Neural cell (in vitro differentiated cells): ENCODE measurements around the gene PCDHAC1. TPM values are rescaled to one million over a fixed set of nuclear protein-coding genes. Genes with fewer than 3 reads are reported as not detected.
A peak's percentile ranks its signal among the peaks of the same experiment; 100 is the strongest.

ENCODE experiments used
- H2AFZ ChIP-seq: fragments of 200-600, 300-800 bp; sonication (generic), shearing (Covaris generic); 2 replicates; pipeline ENCODE4 v1.6.0; 2014; ENCODE audit warnings: low read depth, mild to moderate bottlenecking, antibody characterized with exemption, low read length, moderate library complexity
- H3F3A ChIP-seq: fragments of 200-600 bp; shearing (Covaris generic); 2 replicates; pipeline ENCODE4 v1.6.1; 2016; ENCODE audit warnings: mild to moderate bottlenecking, moderate library complexity, mixed read lengths, antibody characterized with exemption, low read length; ENCODE audit not compliant: insufficient read depth, poor library complexity, severe bottlenecking
- H3K27ac ChIP-seq: fragments of 200-600, 300-800 bp; sonication (generic), shearing (Covaris generic); 2 replicates; pipeline ENCODE4 v1.5.1; 2014; ENCODE audit warnings: mild to moderate bottlenecking, low read length, moderate library complexity
- H3K27me3 ChIP-seq: fragments of 300-800, 200-600 bp; sonication (generic), shearing (Covaris generic); 2 replicates; pipeline ENCODE4 v1.6.0; 2014; ENCODE audit warnings: mild to moderate bottlenecking, low read depth, low read length, moderate library complexity; ENCODE audit not compliant: insufficient read depth
- H3K36me3 ChIP-seq: fragments of 300-800, 200-600 bp; sonication (generic), shearing (Covaris generic); 2 replicates; pipeline ENCODE4 v1.5.1; 2014; ENCODE audit warnings: mild to moderate bottlenecking, antibody characterized with exemption, low read length, moderate library complexity; ENCODE audit not compliant: insufficient read depth
- H3K4me2 ChIP-seq: fragments of 300-800, 200-600 bp; sonication (generic), shearing (Covaris generic); 2 replicates; pipeline ENCODE4 v1.6.0; 2014; ENCODE audit warnings: mild to moderate bottlenecking, low read length
- H3K4me3 ChIP-seq: fragments of 300-800, 200-600 bp; sonication (generic), shearing (Covaris generic); 2 replicates; pipeline ENCODE4 v1.5.1; 2014; ENCODE audit warnings: mild to moderate bottlenecking, low read length, moderate library complexity
- H3K79me2 ChIP-seq: fragments of 200-600 bp; shearing (Covaris generic); replicated peaks from 2 replicates; pipeline ENCODE4 v1.6.0; 2014; ENCODE audit warnings: mild to moderate bottlenecking, low read length, moderate library complexity; ENCODE audit not compliant: insufficient read depth
- H3K9ac ChIP-seq: fragments of 300-800, 200-600 bp; sonication (generic), shearing (Covaris generic); 2 replicates; pipeline ENCODE4 v1.6.1; 2016; ENCODE audit warnings: mild to moderate bottlenecking, low read length, mixed read lengths
- H3K9me2 ChIP-seq: fragments of 200-600 bp; shearing (Covaris generic); 2 replicates; pipeline ENCODE4 v1.6.1; 2016; ENCODE audit warnings: mild to moderate bottlenecking, low read length, mixed read lengths; ENCODE audit not compliant: insufficient read depth
- H3K9me3 ChIP-seq: fragments of 200-600, 300-800 bp; sonication (generic), shearing (Covaris generic); 2 replicates; pipeline ENCODE4 v1.6.1; 2016; ENCODE audit warnings: mild to moderate bottlenecking, mixed run types, low read length, moderate library complexity, mixed read lengths
- H4K20me1 ChIP-seq: fragments of 200-600 bp; shearing (Covaris generic); 2 replicates; pipeline ENCODE4 v1.6.1; 2016; ENCODE audit warnings: mild to moderate bottlenecking, mixed run types; ENCODE audit not compliant: insufficient read depth
- EP300 ChIP-seq: fragments of 450-650 bp; conservative IDR thresholded peaks from 2 replicates; pipeline ENCODE4 v1.6.1; 2014; ENCODE audit warnings: antibody characterized with exemption, mild to moderate bottlenecking, moderate library complexity; ENCODE audit not compliant: poor library complexity, severe bottlenecking
- EZH2 ChIP-seq: fragments of 200-600, 300-800 bp; shearing (Covaris generic), sonication (generic); IDR thresholded peaks from 2 replicates; pipeline ENCODE4 v1.6.1; 2014; ENCODE audit warnings: antibody characterized with exemption, low read length, borderline replicate concordance, mild to moderate bottlenecking; ENCODE audit not compliant: insufficient read depth, poor library complexity, severe bottlenecking
- MXI1 ChIP-seq: fragments of 450-650 bp; conservative IDR thresholded peaks from 2 replicates; pipeline ENCODE4 v1.6.1; 2014; ENCODE audit warnings: antibody characterized with exemption, mild to moderate bottlenecking; ENCODE audit not compliant: poor library complexity, severe bottlenecking
- RAD21 ChIP-seq: fragments of 450-650 bp; conservative IDR thresholded peaks from 2 replicates; pipeline ENCODE4 v1.6.1; 2014; ENCODE audit warnings: antibody characterized with exemption, mild to moderate bottlenecking, moderate library complexity
- SMC3 ChIP-seq: fragments of 450-650 bp; conservative IDR thresholded peaks from 2 replicates; pipeline ENCODE4 v1.6.1; 2014; ENCODE audit warnings: antibody characterized with exemption, mild to moderate bottlenecking, moderate library complexity; ENCODE audit not compliant: poor library complexity
- polyA plus RNA-seq: library from polyadenylated mRNA; depleted of rRNA; stranded (reverse); fragments of >200 nt; gene quantifications from 2 replicates; pipeline ENCODE4 v1.2.3, GENCODE V29; 2014
- TF ChIP-seq, protein P1 (sequence below): IDR thresholded peaks from 2 replicates; pipeline ENCODE4 v1.6.1; 2012; ENCODE audit warnings: borderline replicate concordance
- TF ChIP-seq, protein P2 (sequence below): fragments of 450-650 bp; IDR thresholded peaks from 2 replicates; pipeline ENCODE4 v1.5.1; 2014; ENCODE audit warnings: antibody characterized with exemption, mild to moderate bottlenecking, moderate library complexity; ENCODE audit not compliant: poor library complexity, severe bottlenecking

The PCDHAC1 gene
- polyA plus RNA-seq, 1 donor from 2014 or later = 2.4 TPM

GRCh38 chr5:140973550-140973949 is 47.5 kb downstream of the PCDHAC1 start:
- no peaks in the 10 kb centered on the region for H4K20me1 ChIP-seq
- no peaks in the 10 kb centered on the region for H3K36me3 ChIP-seq
- H3K4me3 ChIP-seq = no peak overlapping the region
- peaks cover 14% of the 10 kb centered on the region for H3F3A ChIP-seq
- no peak overlapping the region for H2AFZ ChIP-seq
- H3K9me3 ChIP-seq = no peaks in the 10 kb centered on the region
- no peaks in the 10 kb centered on the region for H3K27me3 ChIP-seq
- TF ChIP-seq RAD21 (no peak), MXI1 (no peak), EP300 (no peak), EZH2 (no peak)
- TF ChIP-seq, protein P1, sequence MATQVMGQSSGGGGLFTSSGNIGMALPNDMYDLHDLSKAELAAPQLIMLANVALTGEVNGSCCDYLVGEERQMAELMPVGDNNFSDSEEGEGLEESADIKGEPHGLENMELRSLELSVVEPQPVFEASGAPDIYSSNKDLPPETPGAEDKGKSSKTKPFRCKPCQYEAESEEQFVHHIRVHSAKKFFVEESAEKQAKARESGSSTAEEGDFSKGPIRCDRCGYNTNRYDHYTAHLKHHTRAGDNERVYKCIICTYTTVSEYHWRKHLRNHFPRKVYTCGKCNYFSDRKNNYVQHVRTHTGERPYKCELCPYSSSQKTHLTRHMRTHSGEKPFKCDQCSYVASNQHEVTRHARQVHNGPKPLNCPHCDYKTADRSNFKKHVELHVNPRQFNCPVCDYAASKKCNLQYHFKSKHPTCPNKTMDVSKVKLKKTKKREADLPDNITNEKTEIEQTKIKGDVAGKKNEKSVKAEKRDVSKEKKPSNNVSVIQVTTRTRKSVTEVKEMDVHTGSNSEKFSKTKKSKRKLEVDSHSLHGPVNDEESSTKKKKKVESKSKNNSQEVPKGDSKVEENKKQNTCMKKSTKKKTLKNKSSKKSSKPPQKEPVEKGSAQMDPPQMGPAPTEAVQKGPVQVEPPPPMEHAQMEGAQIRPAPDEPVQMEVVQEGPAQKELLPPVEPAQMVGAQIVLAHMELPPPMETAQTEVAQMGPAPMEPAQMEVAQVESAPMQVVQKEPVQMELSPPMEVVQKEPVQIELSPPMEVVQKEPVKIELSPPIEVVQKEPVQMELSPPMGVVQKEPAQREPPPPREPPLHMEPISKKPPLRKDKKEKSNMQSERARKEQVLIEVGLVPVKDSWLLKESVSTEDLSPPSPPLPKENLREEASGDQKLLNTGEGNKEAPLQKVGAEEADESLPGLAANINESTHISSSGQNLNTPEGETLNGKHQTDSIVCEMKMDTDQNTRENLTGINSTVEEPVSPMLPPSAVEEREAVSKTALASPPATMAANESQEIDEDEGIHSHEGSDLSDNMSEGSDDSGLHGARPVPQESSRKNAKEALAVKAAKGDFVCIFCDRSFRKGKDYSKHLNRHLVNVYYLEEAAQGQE = no peak
- TF ChIP-seq, protein P2, sequence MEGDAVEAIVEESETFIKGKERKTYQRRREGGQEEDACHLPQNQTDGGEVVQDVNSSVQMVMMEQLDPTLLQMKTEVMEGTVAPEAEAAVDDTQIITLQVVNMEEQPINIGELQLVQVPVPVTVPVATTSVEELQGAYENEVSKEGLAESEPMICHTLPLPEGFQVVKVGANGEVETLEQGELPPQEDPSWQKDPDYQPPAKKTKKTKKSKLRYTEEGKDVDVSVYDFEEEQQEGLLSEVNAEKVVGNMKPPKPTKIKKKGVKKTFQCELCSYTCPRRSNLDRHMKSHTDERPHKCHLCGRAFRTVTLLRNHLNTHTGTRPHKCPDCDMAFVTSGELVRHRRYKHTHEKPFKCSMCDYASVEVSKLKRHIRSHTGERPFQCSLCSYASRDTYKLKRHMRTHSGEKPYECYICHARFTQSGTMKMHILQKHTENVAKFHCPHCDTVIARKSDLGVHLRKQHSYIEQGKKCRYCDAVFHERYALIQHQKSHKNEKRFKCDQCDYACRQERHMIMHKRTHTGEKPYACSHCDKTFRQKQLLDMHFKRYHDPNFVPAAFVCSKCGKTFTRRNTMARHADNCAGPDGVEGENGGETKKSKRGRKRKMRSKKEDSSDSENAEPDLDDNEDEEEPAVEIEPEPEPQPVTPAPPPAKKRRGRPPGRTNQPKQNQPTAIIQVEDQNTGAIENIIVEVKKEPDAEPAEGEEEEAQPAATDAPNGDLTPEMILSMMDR = no peak
- peaks cover 32% of the 10 kb centered on the region for H3K79me2 ChIP-seq
- H3K4me2 ChIP-seq = no peak overlapping the region
- no peak overlapping the region for H3K9ac ChIP-seq
- no peaks in the 10 kb centered on the region for H3K9me2 ChIP-seq
- no peak overlapping the region for H3K27ac ChIP-seq

DNA sequence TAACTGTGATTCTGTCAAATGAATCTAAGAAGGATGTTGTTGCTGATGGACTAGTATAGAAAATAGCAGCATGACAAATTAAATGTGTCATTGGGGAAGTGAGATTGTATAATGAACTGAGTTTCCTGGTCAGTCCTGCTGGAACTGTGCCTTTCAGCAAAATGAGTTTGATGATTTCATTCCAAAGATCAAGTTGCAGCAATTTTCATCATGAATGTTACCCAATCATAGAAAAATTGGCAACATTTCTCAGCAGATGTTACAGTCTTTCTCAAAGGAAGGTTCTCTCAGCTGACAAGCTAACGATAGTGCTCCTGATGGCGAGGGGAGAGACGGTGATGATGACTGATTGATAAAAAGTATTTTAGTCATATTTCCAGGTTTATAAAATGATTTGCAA is 50.9 kb downstream of the PCDHAC1 start:
- no peaks in the 10 kb centered on the region for H3K9me3 ChIP-seq
- H3K27me3 ChIP-seq = no peaks in the 10 kb centered on the region
- H3K4me3 ChIP-seq = peak overlapping the region; percentile 50
- TF ChIP-seq SMC3 (no peak), RAD21 (no peak), EP300 (peak; percentile 56)
- TF ChIP-seq, protein P1 = no peak
- peak overlapping the region; percentile 64 for H3K4me2 ChIP-seq
- no peaks in the 10 kb centered on the region for H3K36me3 ChIP-seq
- H3K79me2 ChIP-seq = peaks cover 21% of the 10 kb centered on the region
- H3F3A ChIP-seq = peaks cover 14% of the 10 kb centered on the region
- no peak overlapping the region for H2AFZ ChIP-seq
- H3K9me2 ChIP-seq = no peaks in the 10 kb centered on the region
- H3K27ac ChIP-seq = peak overlapping the region; percentile 68
- peak overlapping the region; percentile 28 for H3K9ac ChIP-seq
- H4K20me1 ChIP-seq = no peaks in the 10 kb centered on the region
